K562 (cell line): ENCODE data around the gene PAQR7. TPM values are rescaled to one million over a fixed set of nuclear protein-coding genes. Genes with fewer than 3 reads are reported as not detected.
A peak's percentile ranks its signal among the peaks of the same experiment; 100 is the strongest.

Experiments used
- ATAC-seq: fragments of 200-7000 bp; cut with Tn5 transposase; 3 replicates; pipeline ENCODE4 v1.9.1; 2020; ENCODE audit warnings: moderate library complexity
- BruUV-seq: library from RNA; stranded (reverse); fragments of 400-500 nt; replicated peaks from 2 replicates; lab custom pipeline; 2021; lab: Mats Ljungman, UMichigan
- CTCF ChIA-PET: fragments of 300-600 bp; formaldehyde crosslinking; extraction: SDS; loops from one replicate; lab custom pipeline; 2021; ENCODE audit warnings: low intra/inter-chr PET ratio; lab: Yijun Ruan, JAX
- POLR2A ChIA-PET: fragments of 300-600, 350-650 bp; sonication (Branson Sonifier 250); formaldehyde crosslinking; extraction: SDS; loops from one replicate; lab custom pipeline; 2021; ENCODE audit warnings: antibody characterized with exemption, inconsistent platforms; lab: Yijun Ruan, JAX
- DNase-seq, 4 experiments: peaks; one replicate each; pipeline versions ENCODE4 v3.0.0 to v3.0.0-alpha.2; 2011 to 2018; ENCODE audit warnings: low spot score in 3 of 4, mixed read lengths in 3 of 4; ENCODE audit errors: extremely low read depth in 1 of 4
- FAIRE-seq: peaks from 2 replicates; lab custom pipeline; 2011; peaks lifted over from hg19 to GRCh38; lab: Jason Lieb, UNC
- H2AFZ ChIP-seq: 2 replicates; pipeline ENCODE4 v1.6.0; 2011; ENCODE audit warnings: low read depth, low read length, control low read depth, inconsistent platforms
- H3K27ac ChIP-seq: fragments of 200-600 bp; 3 replicates; pipeline ENCODE4 v1.8.0; 2011; ENCODE audit warnings: low read depth, mild to moderate bottlenecking, control low read depth, inconsistent platforms, low read length, moderate library complexity, mixed read lengths; ENCODE audit errors: extremely low read depth
- H3K27me3 ChIP-seq, 2 experiments: fragments of 300-600 bp in 1 of 2; 2 replicates in 1 of 2; 3 replicates in 1 of 2; pipeline versions ENCODE4 v1.6.0 to v1.8.0; 2011; ENCODE audit warnings: inconsistent platforms in 2 of 2, low read length in 2 of 2, mild to moderate bottlenecking in 1 of 2, mixed read lengths in 1 of 2, moderate library complexity in 1 of 2; ENCODE audit not compliant: control insufficient read depth in 2 of 2, insufficient read depth in 2 of 2
- H3K36me3 ChIP-seq: fragments of 300-600 bp; 3 replicates; pipeline ENCODE4 v1.8.0; 2011; ENCODE audit warnings: mild to moderate bottlenecking, low read length, inconsistent platforms; ENCODE audit not compliant: control insufficient read depth, insufficient read depth
- H3K4me1 ChIP-seq, 2 experiments: fragments of 200-600 bp in 1 of 2; replicated peaks in 1 of 2; 2 replicates in 1 of 2; 3 replicates in 1 of 2; pipeline versions ENCODE4 v1.5.1 to v1.8.0; 2011; ENCODE audit warnings: inconsistent platforms in 2 of 2, low read length in 2 of 2, mild to moderate bottlenecking in 1 of 2, mixed read lengths in 1 of 2, moderate library complexity in 1 of 2; ENCODE audit not compliant: control insufficient read depth in 2 of 2, insufficient read depth in 2 of 2
- H3K4me2 ChIP-seq: 2 replicates; pipeline ENCODE4 v1.6.1; 2011; ENCODE audit warnings: low read length, control low read depth, inconsistent platforms, mixed read lengths; ENCODE audit not compliant: insufficient read depth
- H3K4me3 ChIP-seq: fragments of 200-600 bp; sonication (generic), shearing (Covaris generic); 2 replicates; pipeline ENCODE4 v1.5.1; 2016; ENCODE audit warnings: control low read depth, inconsistent platforms
- H3K79me2 ChIP-seq: fragments of 200-600 bp; 3 replicates; pipeline ENCODE4 v1.8.0; 2011; ENCODE audit warnings: low read length, inconsistent platforms; ENCODE audit not compliant: control insufficient read depth, insufficient read depth
- H3K9ac ChIP-seq, 2 experiments: 2 replicates each; pipeline versions ENCODE4 v1.6.0 to v1.6.1; 2011; ENCODE audit warnings: low read depth in 2 of 2, low read length in 2 of 2, control low read depth in 1 of 2, inconsistent platforms in 1 of 2, mild to moderate bottlenecking in 1 of 2, mixed read lengths in 1 of 2; ENCODE audit not compliant: insufficient read depth in 1 of 2
- H3K9me1 ChIP-seq: one replicate; pipeline ENCODE4 v1.6.0; 2011; ENCODE audit warnings: inconsistent platforms, mild to moderate bottlenecking, low read length, moderate library complexity; ENCODE audit not compliant: control insufficient read depth, insufficient read depth
- H3K9me3 ChIP-seq: replicated peaks from 2 replicates; pipeline ENCODE4 v1.5.1; 2011; ENCODE audit warnings: low read depth, low read length, inconsistent platforms; ENCODE audit not compliant: control insufficient read depth, insufficient read depth
- H4K20me1 ChIP-seq: replicated peaks from 2 replicates; pipeline ENCODE4 v1.6.1; 2011; ENCODE audit warnings: low read length, inconsistent platforms, mixed read lengths; ENCODE audit not compliant: control insufficient read depth, insufficient read depth
- EP400 ChIP-seq: fragments of 450-650 bp; IDR thresholded peaks from 2 replicates; pipeline ENCODE4 v1.6.1; 2017; ENCODE audit warnings: antibody characterized with exemption, mild to moderate bottlenecking, moderate library complexity
- ETV5 ChIP-seq: sonication (generic); formaldehyde crosslinking; IDR thresholded peaks from 2 replicates; pipeline ENCODE4 v1.4.0; 2020; ENCODE audit warnings: low read depth, mild to moderate bottlenecking, missing genetic modification reagents
- HIVEP1 ChIP-seq: fragments of 250-450 bp; sonication (Bioruptor Pico); IDR thresholded peaks from 2 replicates; pipeline ENCODE4 v1.4.0; 2020; ENCODE audit warnings: mild to moderate bottlenecking
- HSF4 ChIP-seq: fragments of 250-450 bp; sonication (Bioruptor Pico); IDR thresholded peaks from 2 replicates; pipeline ENCODE4 v2.1.2; 2022; ENCODE audit warnings: mild to moderate bottlenecking, moderate library complexity, borderline replicate concordance
- NR1H2 ChIP-seq: sonication (generic); formaldehyde crosslinking; IDR thresholded peaks from 2 replicates; pipeline ENCODE4 v1.4.0; 2020; ENCODE audit warnings: mild to moderate bottlenecking, missing genetic modification reagents
- SMAD4 ChIP-seq: fragments of 250-450 bp; sonication (Bioruptor Pico); conservative IDR thresholded peaks from 2 replicates; pipeline ENCODE4 v1.8.0; 2021; ENCODE audit warnings: inconsistent platforms, mild to moderate bottlenecking, moderate library complexity
- ZHX1 ChIP-seq: fragments of 150-350 bp; conservative IDR thresholded peaks from 2 replicates; pipeline ENCODE4 v1.6.1; 2014; ENCODE audit warnings: low read length
- WGBS: fragments of 100-300 bp; shearing (Covaris generic); methylation state at CpG from one replicate; pipeline ENCODE4 v1.1.6; 2016; ENCODE audit warnings: low coverage, mixed read lengths; ENCODE audit not compliant: insufficient coverage; ENCODE audit errors: missing lambda C conversion rate; 5-methylcytosine and 5-hydroxymethylcytosine counted together
- in situ Hi-C: fragments of 300-500 bp; cut with MboI; formaldehyde crosslinking; loops from 4 replicates; pipeline ENCODE4 v1.15.0; 2018; ENCODE audit warnings: inconsistent platforms, mixed read lengths
- intact Hi-C: fragments of 100-400 bp; cut with micrococcal nuclease; formaldehyde crosslinking; loops from 2 replicates; pipeline ENCODE4 v1.14.2; 2022
- polyA plus RNA-seq, 8 experiments: library from polyadenylated mRNA; depleted of rRNA in 4 of 8; stranded (reverse) in 5 of 8; unstranded in 3 of 8; fragments of >200 nt; fragmentation: Nextera tagmentation in 2 of 8; fragmentation: Illumina TruSeq in 1 of 8; extraction: Ambion mirVana in 2 of 8; extraction: Trizol in 1 of 8; gene quantifications; 2 replicates each; pipeline versions ENCODE4 v1.2.1 to v1.2.3, GENCODE V29; 2011 to 2014; ENCODE audit warnings: inconsistent platforms in 1 of 8, missing spikeins in 1 of 8
- total RNA-seq, 7 experiments: library from RNA; depleted of rRNA in 6 of 7; stranded (reverse); fragments of >200 nt in 6 of 7; fragmentation: Illumina TruSeq in 2 of 7; extraction: Trizol in 2 of 7; gene quantifications; 2 replicates each; pipeline versions ENCODE4 v1.2.1 to v1.2.3, GENCODE V29; 2011 to 2021; ENCODE audit warnings: low replicate concordance in 1 of 7
- TF ChIP-seq, protein P1 (sequence below): fragments of 250-450 bp; sonication (Bioruptor Pico); IDR thresholded peaks from 2 replicates; pipeline ENCODE4 v1.4.0; 2020; ENCODE audit warnings: mild to moderate bottlenecking, moderate library complexity

The PAQR7 gene
- total and polyA plus RNA-seq, 9 of the 15 experiments (the other 6 are each of a cell fraction or from before 2014, with no cell fraction given) = 1.1 to 5.2 (median 2.6) TPM

DNA sequence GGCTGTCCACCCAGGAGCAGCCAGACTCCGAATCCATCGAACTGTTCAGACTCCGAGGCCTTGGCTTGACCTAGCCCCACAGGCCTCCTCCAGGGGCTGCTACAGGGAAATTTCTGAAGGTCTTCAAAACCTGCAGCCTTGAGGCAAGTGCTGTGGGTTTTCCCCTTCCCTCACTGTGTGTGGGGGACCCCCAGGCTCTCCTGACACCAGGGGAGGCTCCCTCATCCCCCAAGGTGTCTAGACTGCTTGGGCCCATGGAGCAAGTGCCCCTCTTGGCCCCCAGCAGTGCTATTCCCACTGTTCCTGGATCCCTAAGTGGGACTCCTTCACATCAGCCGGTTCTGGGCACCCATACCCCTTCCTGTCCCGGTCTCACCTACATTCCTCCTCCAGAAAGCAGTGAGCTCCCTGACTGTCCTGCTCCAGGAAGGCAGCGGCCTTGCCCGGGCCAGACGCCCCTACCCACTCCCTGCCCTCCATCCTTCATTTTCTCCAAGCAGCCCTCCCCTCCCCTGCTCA lies 814 bp downstream of the PAQR7 start:
- no peak for ATAC-seq
- DNase-seq = peak in 1 of 4 experiments; percentile 27
- Histone ChIP-seq H3K27me3 (no peaks in the 10 kb centered on the region), H3K4me2 (peak overlapping the region; percentile 81), H3K36me3 (no peaks in the 10 kb centered on the region), H3K4me1 (peaks cover 51 to 54% of the 10 kb centered on the region in 2 experiments), H4K20me1 (no peaks in the 10 kb centered on the region), H3K9ac (peak overlapping the region; percentile 63 to 92), H3K9me1 (no peaks in the 10 kb centered on the region), H3K79me2 (peaks cover 10% of the 10 kb centered on the region; the same call in 2 of the 3 replicates), H3K4me3 (peak overlapping the region; percentile 51), H3K9me3 (no peaks in the 10 kb centered on the region), H2AFZ (peak overlapping the region; percentile 88), H3K27ac (peak overlapping the region; percentile 77)
- no peak for FAIRE-seq
- ChIA-PET CTCF (no interaction called here), POLR2A (interaction anchor here (1.0 to 2.2 kb wide), 8 partner anchors 12 to 152 kb away, joined by 3 to 6 read pairs (median 4); partner anchors contain the start of gene PAFAH2)
- in situ Hi-C loops = no loop called here
- intact Hi-C loops = no loop called here
- TSS peak; percentile 39 for BruUV-seq
- 40% methylated on average over 8 of the region's 8 CpGs for WGBS
- TF ChIP-seq HIVEP1 (CRISPR knock-in tag) (no peak), HSF4 (CRISPR knock-in tag) (no peak), ETV5 (0 out of 2 replicates have a peak, but pooled peaks have one; percentile 53), NR1H2 (0 out of 2 replicates have a peak, but pooled peaks have one; percentile 62), ZHX1 (no peak), SMAD4 (no peak), EP400 (no peak)
- TF ChIP-seq, protein P1, sequence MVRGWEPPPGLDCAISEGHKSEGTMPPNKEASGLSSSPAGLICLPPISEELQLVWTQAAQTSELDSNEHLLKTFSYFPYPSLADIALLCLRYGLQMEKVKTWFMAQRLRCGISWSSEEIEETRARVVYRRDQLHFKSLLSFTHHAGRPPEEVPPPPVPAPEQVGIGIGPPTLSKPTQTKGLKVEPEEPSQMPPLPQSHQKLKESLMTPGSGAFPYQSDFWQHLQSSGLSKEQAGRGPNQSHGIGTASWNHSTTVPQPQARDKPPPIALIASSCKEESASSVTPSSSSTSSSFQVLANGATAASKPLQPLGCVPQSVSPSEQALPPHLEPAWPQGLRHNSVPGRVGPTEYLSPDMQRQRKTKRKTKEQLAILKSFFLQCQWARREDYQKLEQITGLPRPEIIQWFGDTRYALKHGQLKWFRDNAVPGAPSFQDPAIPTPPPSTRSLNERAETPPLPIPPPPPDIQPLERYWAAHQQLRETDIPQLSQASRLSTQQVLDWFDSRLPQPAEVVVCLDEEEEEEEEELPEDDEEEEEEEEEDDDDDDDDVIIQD (CRISPR knock-in tag) = no peak
